T-cell (primary cell): ENCODE measurements around the gene HLA-DOB. TPM values are rescaled to one million over a fixed set of nuclear protein-coding genes. Genes with fewer than 3 reads are reported as not detected.
A peak's percentile ranks its signal among the peaks of the same experiment; 100 is the strongest.

ENCODE experiments used
- ATAC-seq, 4 experiments: fragments of 200-7000 bp in 3 of 4; fragments of 150-1000 bp in 1 of 4; cut with Tn5 transposase; replicated peaks in 1 of 4; 1 replicate in 3 of 4; 2 replicates in 1 of 4; pipeline ENCODE4 v1.10.0; 2021; ENCODE audit warnings: moderate library complexity in 3 of 4, mild to moderate bottlenecking in 2 of 4, moderate number of reproducible peaks in 1 of 4
- CTCF ChIA-PET, 2 donors: fragments of 300-600 bp; sonication (Branson Sonifier 250); formaldehyde crosslinking; loops; one replicate each; lab custom pipeline; 2022; ENCODE audit warnings: antibody characterized with exemption in 2 of 2; lab: Charles Lee
- POLR2A ChIA-PET, 2 donors: fragments of 300-600 bp; sonication (Branson Sonifier 250); formaldehyde crosslinking; loops; one replicate each; lab custom pipeline; 2022; ENCODE audit warnings: antibody characterized with exemption in 2 of 2; lab: Charles Lee
- DNase-seq, 35 experiments: peaks; one replicate each; pipeline versions ENCODE4 v3.0.0 to v3.0.0-alpha.2; 2013 to 2023
- H3K27ac ChIP-seq: one replicate; pipeline ENCODE4 v1.5.1; 2013; ENCODE audit warnings: low read length
- H3K27me3 ChIP-seq, 2 experiments: replicated peaks in 1 of 2; 1 replicate in 1 of 2; 2 replicates in 1 of 2; pipeline versions ENCODE4 v1.6.1 to v1.7.0; 2013; ENCODE audit warnings: low read length in 1 of 2, mixed read lengths in 1 of 2; ENCODE audit not compliant: control insufficient read depth in 2 of 2, insufficient read depth in 2 of 2; ENCODE audit errors: extremely low read depth in 1 of 2
- H3K36me3 ChIP-seq, 2 donors: 1 replicate in 1 of 2; 2 replicates in 1 of 2; pipeline versions ENCODE4 v1.6.1 to v1.7.0; 2013; ENCODE audit warnings: low read length in 1 of 2; ENCODE audit not compliant: control insufficient read depth in 2 of 2, insufficient read depth in 1 of 2; ENCODE audit errors: extremely low read depth in 1 of 2
- H3K4me1 ChIP-seq, 2 experiments: 1 replicate in 1 of 2; 2 replicates in 1 of 2; pipeline versions ENCODE4 v1.6.1 to v1.7.0; 2013; ENCODE audit warnings: low read length in 2 of 2, mixed read lengths in 1 of 2; ENCODE audit not compliant: insufficient read depth in 2 of 2, control insufficient read depth in 1 of 2; ENCODE audit errors: extremely low read depth in 1 of 2
- H3K4me3 ChIP-seq, 2 donors: 1 replicate in 1 of 2; 2 replicates in 1 of 2; pipeline versions ENCODE4 v1.5.1 to v1.7.0; 2013; ENCODE audit warnings: mild to moderate bottlenecking in 2 of 2, low read length in 1 of 2, moderate library complexity in 1 of 2; ENCODE audit not compliant: control insufficient read depth in 1 of 2; ENCODE audit errors: extremely low read depth in 1 of 2
- H3K9me3 ChIP-seq: 2 replicates; pipeline ENCODE4 v1.7.0; 2013
- H3K27ac Mint-ChIP-seq, 2 donors: one replicate each; pipeline ENCODE4 v1.8.0; 2020 to 2021; ENCODE audit warnings: mild to moderate bottlenecking in 2 of 2, mixed read lengths in 2 of 2
- H3K27me3 Mint-ChIP-seq, 2 donors: one replicate each; pipeline ENCODE4 v1.8.0; 2021 to 2022; ENCODE audit warnings: mixed read lengths in 2 of 2
- H3K36me3 Mint-ChIP-seq: one replicate; pipeline ENCODE4 v1.8.0; 2021; ENCODE audit warnings: mixed read lengths
- H3K4me1 Mint-ChIP-seq, 3 donors: one replicate each; pipeline ENCODE4 v1.8.0; 2020 to 2022; ENCODE audit warnings: mixed read lengths in 3 of 3, mild to moderate bottlenecking in 1 of 3
- H3K4me3 Mint-ChIP-seq, 3 donors: one replicate each; pipeline ENCODE4 v1.8.0; 2020 to 2022; ENCODE audit warnings: mild to moderate bottlenecking in 3 of 3, mixed read lengths in 3 of 3, moderate library complexity in 3 of 3
- H3K9me3 Mint-ChIP-seq, 3 donors: one replicate each; pipeline ENCODE4 v1.8.0; 2020 to 2022; ENCODE audit warnings: mixed read lengths in 3 of 3
- WGBS: methylation state at CpG from one replicate; pipeline ENCODE4 v1.1.5; 2013; ENCODE audit warnings: missing lambda C conversion rate; ENCODE audit not compliant: insufficient coverage; 5-methylcytosine and 5-hydroxymethylcytosine counted together
- total RNA-seq, 35 experiments: library from RNA in 6 of 35; stranded (reverse) in 6 of 35; fragments of 120-200 nt in 1 of 35; gene quantifications; one replicate each; pipeline versions ENCODE4 v1.2.1 to v1.2.4 and lab custom pipeline; 2013 to 2026

Gene HLA-DOB
- total RNA-seq, 5 donors from 2014 or later (not counting 1 experiment from before 2014, with no cell fraction given): 3.3 to 8.2 (median 3.9) TPM

DNA sequence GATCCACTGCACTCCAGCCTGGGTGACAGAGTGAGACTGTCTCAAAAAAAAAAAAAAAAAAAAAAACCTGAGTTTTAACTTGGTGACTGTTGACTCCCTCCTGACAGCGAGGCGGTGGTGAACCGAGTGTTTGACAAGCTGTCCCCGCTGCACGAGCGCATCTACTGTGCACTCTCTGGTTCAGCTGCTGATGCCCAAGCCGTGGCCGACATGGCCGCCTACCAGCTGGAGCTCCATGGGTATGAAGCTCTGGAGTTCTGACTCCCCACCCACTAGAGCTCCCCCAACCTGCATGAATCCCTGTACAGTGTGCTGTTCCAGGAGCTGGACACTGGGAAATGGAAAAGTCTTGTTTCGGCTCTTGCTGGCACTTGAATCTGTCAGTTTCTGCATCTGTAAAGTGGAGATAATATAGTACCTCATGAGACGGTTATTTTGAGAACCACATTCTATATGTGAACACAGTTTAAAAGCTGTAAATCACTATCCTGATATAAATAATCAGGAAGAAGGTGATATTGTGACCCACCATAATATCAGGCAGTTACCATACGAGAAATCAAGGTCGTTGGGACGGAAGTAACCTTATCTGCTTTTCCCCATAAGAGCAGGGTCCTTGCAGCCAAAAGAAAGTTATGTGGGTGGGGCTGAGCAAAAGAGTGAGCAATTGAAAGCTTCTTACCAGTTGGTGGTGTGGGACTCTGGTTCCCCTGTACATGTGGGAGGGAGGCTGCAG is 40.5 kb upstream of the HLA-DOB start:
- ATAC-seq: no peak
- H3K9me3 ChIP-seq: no peaks in the 10 kb centered on the region
- Mint-ChIP-seq H3K27ac (peak overlapping the region; percentile 81 to 83), H3K4me3 (peak overlapping the region in 2 of 3 donors; percentile 37 to 41), H3K4me1 (peaks cover 53 to 62% (median 60%) of the 10 kb centered on the region in 3 donors), H3K27me3 (no peaks in the 10 kb centered on the region), H3K9me3 (no peaks in the 10 kb centered on the region), H3K36me3 (peaks cover 58% of the 10 kb centered on the region)
- 69% methylated on average over 9 of the region's 14 CpGs for WGBS
- peaks cover 11 to 59% of the 10 kb centered on the region in 2 donors for H3K36me3 ChIP-seq
- peak overlapping the region; percentile 45 for H3K27ac ChIP-seq
- no peaks in the 10 kb centered on the region for H3K27me3 ChIP-seq
- peaks cover 15 to 41% of the 10 kb centered on the region in 2 experiments for H3K4me1 ChIP-seq
- DNase-seq: no peak
- H3K4me3 ChIP-seq: no peak overlapping the region
- POLR2A ChIA-PET: interaction anchor here in 1 of 2 donors (0.5 to 1.1 kb wide), 2 partner anchors 15 to 19 kb away, joined by 3 read pairs; partner anchors contain the start of gene TAP2
- CTCF ChIA-PET: interaction anchor here (1.2 to 5.9 kb wide), 5 partner anchors 10 to 96 kb away, joined by 3 to 236 read pairs (median 7); partner anchors contain the start of genes HLA-DMA (in 1 of the 2) and TAP2 (in 1 of the 2)

DNA sequence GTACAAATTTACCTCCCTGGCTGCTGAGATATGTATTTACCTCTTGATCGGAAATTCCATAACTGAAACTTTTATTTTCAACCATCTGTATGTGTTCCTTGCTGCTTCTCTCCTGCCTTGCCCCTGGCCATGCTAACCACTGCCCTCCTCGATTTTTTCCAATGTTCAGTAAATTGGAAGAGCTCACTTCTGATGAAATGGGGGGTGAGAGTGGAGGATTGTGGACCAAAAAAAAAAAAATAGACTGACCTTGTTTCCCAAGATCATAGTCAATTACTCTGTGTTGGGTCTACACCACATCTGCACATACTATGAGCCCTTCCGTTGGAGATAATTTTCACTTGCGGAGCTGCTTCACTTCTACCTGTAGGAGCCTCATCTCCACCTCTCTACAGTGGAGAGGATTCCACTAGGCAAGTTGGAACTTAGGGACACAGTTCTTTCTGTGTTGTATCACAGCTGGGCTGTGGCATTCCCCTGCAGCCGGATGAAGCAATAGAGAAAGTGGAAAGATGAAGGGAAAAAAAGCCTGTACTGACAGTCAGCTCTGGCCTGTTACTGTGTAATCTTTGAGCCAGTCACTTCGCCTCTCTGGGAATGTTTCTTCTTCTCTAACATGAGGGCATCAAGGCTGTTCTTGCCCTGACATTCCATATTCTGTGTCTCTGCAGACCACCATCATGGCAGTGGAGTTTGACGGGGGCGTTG is 38.8 kb upstream of the HLA-DOB start:
- DNase-seq: no peak
- H3K4me3 Mint-ChIP-seq: peak overlapping the region; percentile 98 to 99 (median 98)

DNA sequence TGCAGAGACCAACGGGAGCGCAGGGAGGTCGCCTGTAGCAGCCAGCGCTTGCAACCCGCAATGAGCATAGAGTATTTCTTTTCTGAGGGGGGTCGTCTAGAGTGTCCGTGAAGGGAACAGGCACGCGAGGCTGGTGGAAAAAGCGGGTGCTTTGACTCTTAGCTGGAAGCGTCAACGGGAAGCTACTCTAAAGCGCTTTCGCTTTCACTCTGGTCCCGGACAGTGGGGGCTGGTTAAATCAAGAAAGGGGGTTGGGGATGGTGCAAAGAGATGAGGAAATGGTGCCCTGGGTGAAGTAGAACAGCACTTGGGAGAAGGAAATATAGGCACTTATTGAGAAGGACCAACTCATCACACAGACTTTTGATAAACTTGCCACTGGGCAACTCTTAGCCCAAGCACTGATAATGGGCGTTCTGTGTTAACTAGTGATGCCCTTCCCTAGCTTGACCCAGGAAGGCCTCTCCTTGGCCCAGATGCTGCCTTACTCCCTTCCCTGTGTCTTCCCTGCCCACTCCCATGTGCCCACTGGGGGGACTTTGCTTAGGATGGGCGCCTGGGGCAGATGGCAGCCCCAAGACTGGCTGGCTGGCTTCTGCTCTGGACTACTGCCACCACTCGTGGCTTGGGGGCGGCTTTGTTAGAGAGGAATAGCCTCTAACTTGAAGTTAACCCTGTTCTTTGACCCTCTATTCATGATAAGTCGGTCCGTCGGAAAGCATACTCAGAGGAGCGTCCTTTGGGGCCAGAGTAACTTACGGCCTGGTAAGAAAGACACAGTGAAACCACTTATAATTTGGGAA is 37.8 kb upstream of the HLA-DOB start:
- under 1% methylated on average over 14 of the region's 24 CpGs for WGBS
- Histone ChIP-seq H3K4me3 (peak overlapping the region; percentile 85 to 95), H3K4me1 (peaks cover 34 to 62% of the 10 kb centered on the region in 2 experiments), H3K27me3 (no peaks in the 10 kb centered on the region), H3K27ac (peak overlapping the region; percentile 99), H3K9me3 (no peaks in the 10 kb centered on the region), H3K36me3 (peaks cover 11 to 63% of the 10 kb centered on the region in 2 donors)
- H3K9me3 Mint-ChIP-seq: no peaks in the 10 kb centered on the region
- H3K27me3 Mint-ChIP-seq: no peaks in the 10 kb centered on the region
- peak overlapping the region; percentile 99 to 100 for H3K27ac Mint-ChIP-seq
- H3K4me1 Mint-ChIP-seq: peaks cover 70 to 80% (median 76%) of the 10 kb centered on the region in 3 donors
- CTCF ChIA-PET: interaction anchor here (0.5 to 5.9 kb wide), 18 partner anchors 9 to 576 kb away, joined by 3 to 236 read pairs (median 4); partner anchors contain the start of genes TAP2 (in 2 of the 2), PFDN6 (in 1 of the 2), PSMB8 (in 1 of the 2) and WDR46 (in 1 of the 2)
- DNase-seq (peak in 29 of 35 experiments; percentile 24 to 79 (median 46)), ATAC-seq (peak; percentile 25 to 33 (median 31))
- H3K4me3 Mint-ChIP-seq: peak overlapping the region; percentile 98 to 99 (median 98)
- H3K36me3 Mint-ChIP-seq: peaks cover 69% of the 10 kb centered on the region
- POLR2A ChIA-PET: interaction anchor here (0.6 to 2.2 kb wide), 10 partner anchors 10 to 118 kb away, joined by 3 to 24 read pairs (median 5); partner anchors contain the start of gene TAP2 (in 2 of the 2)

More for the DNA sequence above, 38.8 kb upstream of the HLA-DOB start:
- WGBS: 20% methylated on average over 1 of the region's 8 CpGs
- Histone ChIP-seq H3K27me3 (no peaks in the 10 kb centered on the region), H3K36me3 (peaks cover 11 to 62% of the 10 kb centered on the region in 2 donors), H3K9me3 (no peaks in the 10 kb centered on the region), H3K4me3 (peak overlapping the region in 1 of 2 donors; percentile 95), H3K4me1 (peaks cover 28 to 52% of the 10 kb centered on the region in 2 experiments), H3K27ac (peak overlapping the region; percentile 99)
- H3K27ac Mint-ChIP-seq: peak overlapping the region; percentile 99 to 100
- ATAC-seq: no peak
- H3K4me1 Mint-ChIP-seq: peaks cover 65 to 72% (median 70%) of the 10 kb centered on the region in 3 donors
- H3K36me3 Mint-ChIP-seq: peaks cover 64% of the 10 kb centered on the region
- ChIA-PET CTCF (interaction anchor here (0.6 to 5.9 kb wide), 12 partner anchors 10 to 129 kb away, joined by 3 to 236 read pairs (median 4); partner anchors contain the start of genes TAP2 (in 2 of the 2) and PSMB8 (in 1 of the 2)), POLR2A (interaction anchor here (0.6 to 1.4 kb wide), 7 partner anchors 11 to 854 kb away, joined by 3 to 8 read pairs (median 4); partner anchors contain the start of gene TAP2 (in 1 of the 2))
- no peaks in the 10 kb centered on the region for H3K9me3 Mint-ChIP-seq
- no peaks in the 10 kb centered on the region for H3K27me3 Mint-ChIP-seq

DNA sequence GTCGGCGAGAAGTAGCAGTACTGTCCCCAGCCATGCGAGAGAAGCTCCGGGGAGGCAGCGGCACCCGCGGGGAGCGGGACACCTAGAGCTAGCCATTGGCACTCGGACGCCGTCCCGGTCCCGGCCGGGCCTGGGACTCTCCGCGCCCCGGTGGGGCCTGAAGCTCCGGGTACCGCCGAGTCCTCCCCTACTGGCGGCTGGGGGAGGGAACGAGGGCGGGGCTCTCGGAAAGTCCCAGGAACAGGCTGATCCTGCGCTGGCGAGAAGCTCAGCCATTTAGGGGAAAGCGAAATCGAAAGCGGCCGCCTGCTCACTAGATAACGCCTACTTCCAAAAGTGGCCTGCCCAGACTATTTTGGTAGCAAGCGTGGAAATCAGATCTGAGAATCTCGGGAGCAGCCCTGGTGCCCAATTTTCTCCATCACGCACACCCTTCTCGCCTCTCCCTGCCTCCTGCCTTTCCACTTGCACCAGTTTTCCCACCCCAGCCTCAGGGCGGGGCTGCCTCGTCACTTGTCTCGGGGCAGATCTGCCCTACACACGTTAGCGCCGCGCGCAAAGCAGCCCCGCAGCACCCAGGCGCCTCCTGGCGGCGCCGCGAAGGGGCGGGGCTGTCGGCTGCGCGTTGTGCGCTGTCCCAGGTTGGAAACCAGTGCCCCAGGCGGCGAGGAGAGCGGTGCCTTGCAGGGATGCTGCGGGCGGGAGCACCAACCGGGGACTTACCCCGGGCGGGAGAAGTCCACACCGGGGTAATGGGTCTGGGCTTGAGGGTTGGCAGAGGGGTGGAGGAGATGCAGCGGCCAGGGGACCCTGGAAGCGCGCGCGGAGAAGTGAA is 37.0 kb upstream of the HLA-DOB start, which contains the start of the genes PSMB9 and TAP1:
Gene PSMB9 (plus strand): TSS at position 652 of the 835 bp plus-strand sequence. CDS start 38 bp downstream, at position 690.
Gene TAP1 (minus strand): TSS at position 164 of the 835 bp plus-strand sequence. CDS start 68 bp downstream, at position 96.
- ATAC-seq: peak; percentile 82 to 87 (median 85)
- H3K9me3 Mint-ChIP-seq: no peaks in the 10 kb centered on the region
- H3K9me3 ChIP-seq: no peaks in the 10 kb centered on the region
- DNase-seq: peak; percentile 86 to 98 (median 95)
- peak within 1 kb of the TSS; percentile 98 to 99 (median 98) for H3K4me3 Mint-ChIP-seq
- ChIA-PET POLR2A (interaction anchor here (0.6 to 2.2 kb wide), 14 partner anchors 9 to 658 kb away, joined by 3 to 24 read pairs (median 5); partner anchors contain the start of genes PSMB8 (in 2 of the 2), TAP2 (in 2 of the 2), BRD2 (in 1 of the 2) and RING1 (in 1 of the 2)), CTCF (interaction anchor here (0.5 to 5.9 kb wide), 18 partner anchors 9 to 577 kb away, joined by 3 to 236 read pairs (median 4); partner anchors contain the start of genes TAP2 (in 2 of the 2), HLA-DMA (in 1 of the 2) and PSMB8 (in 1 of the 2))
- H3K36me3 Mint-ChIP-seq: peaks cover 66% of the 10 kb centered on the region
- H3K4me3 ChIP-seq: peak within 1 kb of the TSS; percentile 85 to 95
- peak within 1 kb of the TSS; percentile 99 for H3K27ac ChIP-seq
- peak within 1 kb of the TSS; percentile 99 to 100 for H3K27ac Mint-ChIP-seq
- no peaks in the 10 kb centered on the region for H3K27me3 ChIP-seq
- H3K27me3 Mint-ChIP-seq: no peaks in the 10 kb centered on the region
- WGBS: under 1% methylated on average over 66 of the region's 68 CpGs
- peaks cover 70 to 88% (median 73%) of the 10 kb centered on the region in 3 donors for H3K4me1 Mint-ChIP-seq
- H3K4me1 ChIP-seq: peaks cover 34 to 68% of the 10 kb centered on the region in 2 experiments
- H3K36me3 ChIP-seq: peaks cover 14 to 61% of the 10 kb centered on the region in 2 donors
